ENCODE measurements around the gene TMEM134. TPM values are rescaled to one million over a fixed set of nuclear protein-coding genes. Genes with fewer than 3 reads are reported as not detected.
A peak's percentile ranks its signal among the peaks of the same experiment; 100 is the strongest.

The TMEM134 gene
- total RNA-seq, 4 donors from 2014 or later = 80.0 to 126 (median 86.1) TPM

- H3K9me3 ChIP-seq = no peaks in the 10 kb centered on the region
- H3K27ac ChIP-seq = no peak overlapping the region
- DNase-seq = no peak
- no peak overlapping the region for H3K4me3 ChIP-seq
- no peaks in the 10 kb centered on the region for H3K36me3 ChIP-seq
- TF ChIP-seq POLR2A (IDR thresholded peaks at IDR 0.05) = no peak
- TF ChIP-seq CTCF (IDR thresholded peaks at IDR 0.05) = no peak
- peaks cover 0 to 30% (median 21%) of the 10 kb centered on the region in 4 donors for H3K4me1 ChIP-seq
- H3K27me3 ChIP-seq = no peaks in the 10 kb centered on the region
Observed at GRCh38 chr11:67422891-67423290, 46.2 kb downstream of the TMEM134 start.

- no peaks in the 10 kb centered on the region for H3K36me3 ChIP-seq
- no peaks in the 10 kb centered on the region for H3K9me3 ChIP-seq
- TF ChIP-seq POLR2A (IDR thresholded peaks at IDR 0.05) = no peak
- peak in 1 of 6 experiments; percentile 9 for TF ChIP-seq CTCF (IDR thresholded peaks at IDR 0.05)
- H3K4me1 ChIP-seq = peaks cover 0 to 34% (median 22%) of the 10 kb centered on the region in 4 donors
- H3K27ac ChIP-seq = peak overlapping the region in 3 of 4 donors; percentile 94 to 98 (median 96)
- H3K27me3 ChIP-seq = no peaks in the 10 kb centered on the region
- no peak for DNase-seq
- H3K4me3 ChIP-seq = peak overlapping the region; percentile 51 to 96 (median 76)
Observed at GRCh38 chr11:67421430-67422031, 47.5 kb downstream of the TMEM134 start.

GRCh38 chr11:67420646-67421429 lies 48.2 kb downstream of the TMEM134 start:
- Histone ChIP-seq H3K36me3 (no peaks in the 10 kb centered on the region), H3K27me3 (no peaks in the 10 kb centered on the region), H3K4me1 (peaks cover 0 to 41% (median 24%) of the 10 kb centered on the region in 4 donors), H3K27ac (peak overlapping the region; percentile 94 to 98 (median 95)), H3K4me3 (peak overlapping the region; percentile 51 to 96 (median 76)), H3K9me3 (no peaks in the 10 kb centered on the region)
- TF ChIP-seq POLR2A (IDR thresholded peaks at IDR 0.05) (peak; percentile 46 to 52), CTCF (IDR thresholded peaks at IDR 0.05) (peak in 3 of 6 experiments; percentile 23 to 30 (median 26))
- DNase-seq = peak; percentile 99 to 100 (median 99)

GRCh38 chr11:67420147-67420645 lies 48.9 kb downstream of the TMEM134 start:
- H3K27ac ChIP-seq = peak overlapping the region; percentile 94 to 98 (median 95)
- peaks cover 0 to 6% of the 10 kb centered on the region in 2 donors for H3K27me3 ChIP-seq
- H3K4me1 ChIP-seq = peaks cover 0 to 45% (median 27%) of the 10 kb centered on the region in 4 donors
- no peaks in the 10 kb centered on the region for H3K36me3 ChIP-seq
- H3K9me3 ChIP-seq = no peaks in the 10 kb centered on the region
- TF ChIP-seq POLR2A (IDR thresholded peaks at IDR 0.05) = no peak
- no peak for TF ChIP-seq CTCF (IDR thresholded peaks at IDR 0.05)
- H3K4me3 ChIP-seq = peak overlapping the region; percentile 51 to 96 (median 76)
- no peak for DNase-seq

GRCh38 chr11:67419325-67420049 lies 49.6 kb downstream of the TMEM134 start:
- no peaks in the 10 kb centered on the region for H3K9me3 ChIP-seq
- no peak for DNase-seq
- H3K27ac ChIP-seq = peak overlapping the region in 3 of 4 donors; percentile 49 to 98 (median 96)
- peaks cover 0 to 50% (median 30%) of the 10 kb centered on the region in 4 donors for H3K4me1 ChIP-seq
- no peaks in the 10 kb centered on the region for H3K36me3 ChIP-seq
- H3K27me3 ChIP-seq = peaks cover 0 to 8% of the 10 kb centered on the region in 2 donors
- no peak for TF ChIP-seq CTCF (IDR thresholded peaks at IDR 0.05)
- no peak overlapping the region for H3K4me3 ChIP-seq

Data from Peyer's patch (tissue), 4 donors.